HG03460 (cell line): Measurements from ENCODE around the gene ANKRD28.
A peak's percentile ranks its signal among the peaks of the same experiment; 100 is the strongest.
"Not testable (repeated sequence)": the region's sequence is repeated elsewhere in the genome, so short reads cannot be mapped to it uniquely, and the experiment has no call there.

Experiments
- ATAC-seq: cut with Tn5 transposase; IDR thresholded peaks from one replicate; pipeline ENCODE4 v1.9.1; 2021; ENCODE audit not compliant: unreplicated experiment

Gene ANKRD28

GRCh38 chr3:15774931-15775560, 22.7 kb downstream of the ANKRD28 start:
- peak; percentile 83 for ATAC-seq

- no peak for ATAC-seq
Observed at GRCh38 chr3:15771444-15771843, 26.3 kb downstream of the ANKRD28 start.

- no peak for ATAC-seq
Observed at GRCh38 chr3:15769256-15769915, 28.4 kb downstream of the ANKRD28 start.

- peak; percentile 93 for ATAC-seq
Observed at GRCh38 chr3:15768421-15769255, 29.1 kb downstream of the ANKRD28 start.

- no peak for ATAC-seq
Observed at GRCh38 chr3:15766406-15766805, 31.4 kb downstream of the ANKRD28 start.

- ATAC-seq: no peak
Observed at GRCh38 chr3:15758295-15758694, 39.5 kb downstream of the ANKRD28 start.

GRCh38 chr3:15757824-15758223, 40.0 kb downstream of the ANKRD28 start:
- ATAC-seq: no peak

GRCh38 chr3:15756505-15756904, 41.3 kb downstream of the ANKRD28 start:
- ATAC-seq: no peak

GRCh38 chr3:15755780-15756179, 42.0 kb downstream of the ANKRD28 start:
- no peak for ATAC-seq

- no peak for ATAC-seq
Observed at GRCh38 chr3:15755181-15755580, 42.6 kb downstream of the ANKRD28 start.

GRCh38 chr3:15754047-15754446, 43.7 kb downstream of the ANKRD28 start:
- no peak for ATAC-seq

GRCh38 chr3:15753056-15753710, 44.6 kb downstream of the ANKRD28 start:
- ATAC-seq: no peak

GRCh38 chr3:15750879-15751278, 46.9 kb downstream of the ANKRD28 start:
- ATAC-seq: no peak

- no peak for ATAC-seq
Observed at GRCh38 chr3:15750143-15750542, 47.6 kb downstream of the ANKRD28 start.

- ATAC-seq: not testable (repeated sequence)
Observed at GRCh38 chr3:15745896-15746295, 51.9 kb downstream of the ANKRD28 start.

GRCh38 chr3:15744176-15744575, 53.6 kb downstream of the ANKRD28 start:
- no peak for ATAC-seq

- no peak for ATAC-seq
Observed at GRCh38 chr3:15743587-15744009, 54.2 kb downstream of the ANKRD28 start.

GRCh38 chr3:15742236-15742635, 55.5 kb downstream of the ANKRD28 start:
- ATAC-seq: not testable (repeated sequence)

GRCh38 chr3:15738616-15739005, 59.2 kb downstream of the ANKRD28 start:
- ATAC-seq: not testable (repeated sequence)

GRCh38 chr3:15731024-15731423, 66.8 kb downstream of the ANKRD28 start:
- ATAC-seq: no peak

GRCh38 chr3:15728766-15729165, 69.0 kb downstream of the ANKRD28 start:
- no peak for ATAC-seq
